Testis (tissue), 3 donors: ENCODE measurements around the gene LRRC1. TPM values are rescaled to one million over a fixed set of nuclear protein-coding genes. Genes with fewer than 3 reads are reported as not detected.

Experiments used
- DNase-seq: peaks from one replicate; pipeline ENCODE4 v3.0.0-alpha.2; 2019
- H3K27ac ChIP-seq, 2 donors: fragments of 200-600 bp; sonication (generic); one replicate each; pipeline ENCODE4 v1.5.1; 2019
- H3K27me3 ChIP-seq: fragments of 200-600 bp; sonication (generic); one replicate; pipeline ENCODE4 v1.5.1; 2019
- H3K36me3 ChIP-seq: fragments of 200-600 bp; sonication (generic); one replicate; pipeline ENCODE4 v1.5.1; 2017; ENCODE audit warnings: low read depth; ENCODE audit errors: missing control alignments
- H3K4me1 ChIP-seq: fragments of 200-600 bp; sonication (generic); one replicate; pipeline ENCODE4 v1.5.1; 2019
- H3K4me3 ChIP-seq, 2 donors: fragments of 200-600 bp; sonication (generic); one replicate each; pipeline ENCODE4 v1.5.1; 2017 to 2019
- H3K9me3 ChIP-seq: fragments of 200-600 bp; sonication (generic); one replicate; pipeline ENCODE4 v1.5.1; 2017
- POLR2A ChIP-seq: fragments of 450-650 bp; IDR thresholded peaks from one replicate; pipeline ENCODE4 v1.6.1; 2017; ENCODE audit warnings: antibody characterized with exemption, mild to moderate bottlenecking, moderate library complexity
- WGBS, 2 donors: methylation state at CpG; one replicate each; pipeline ENCODE4 v1.1.5; 2018; 5-methylcytosine and 5-hydroxymethylcytosine counted together
- intact Hi-C: fragments of 100-400 bp; cut with DNase I; formaldehyde crosslinking; loops from one replicate; pipeline ENCODE4 v1.15.1; 2023; ENCODE audit warnings: low total_unique reads
- polyA plus RNA-seq: library from polyadenylated mRNA; stranded (reverse); fragments of 350-450 nt; fragmentation: Illumina TruSeq; extraction: RNeasy Lipid Tissue Mini Kit (QIAGEN cat#74804); gene quantifications from one replicate; pipeline ENCODE4 v1.2.3, GENCODE V29; 2014; ENCODE audit warnings: low read depth, low replicate concordance; ENCODE audit not compliant: insufficient read depth
- total RNA-seq, 2 donors: library from RNA; depleted of rRNA; stranded (reverse); fragments of >200 nt; gene quantifications; one replicate each; pipeline ENCODE4 v1.2.3, GENCODE V29; 2016
- TF ChIP-seq, protein P1 (sequence below), 3 experiments: fragments of 450-650 bp in 2 of 3; fragments of 200-600 bp in 1 of 3; sonication (generic) in 1 of 3; IDR thresholded peaks; one replicate each; pipeline ENCODE4 v1.5.1; 2016 to 2019; ENCODE audit warnings: antibody characterized with exemption in 3 of 3, mild to moderate bottlenecking in 2 of 3, moderate library complexity in 1 of 3

The LRRC1 gene
- total and polyA plus RNA-seq, 3 donors from 2014 or later: 29.5 to 36.5 (median 34.1) TPM

DNA sequence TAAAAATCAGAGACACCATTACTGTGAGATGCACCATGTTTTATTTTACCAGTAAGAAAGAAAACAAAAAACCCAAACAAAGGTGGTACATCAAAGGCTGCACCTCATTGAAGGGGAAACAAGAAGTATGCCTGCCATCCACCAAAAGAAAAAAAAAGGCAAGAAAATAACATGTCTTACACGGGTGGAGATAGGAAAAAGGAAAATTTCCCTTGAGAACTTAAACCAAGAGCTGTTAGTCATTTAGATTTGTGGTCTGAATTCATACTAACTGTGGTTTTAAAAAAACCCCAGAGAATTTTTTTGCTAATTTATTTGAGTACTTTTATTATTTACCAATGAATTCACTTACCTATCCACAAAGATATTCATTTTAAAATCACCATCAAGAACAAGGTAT is 144.0 kb downstream of the LRRC1 start:
- Histone ChIP-seq H3K27ac (no peak overlapping the region), H3K36me3 (no peaks in the 10 kb centered on the region), H3K4me3 (no peak overlapping the region), H3K4me1 (peaks cover 12% of the 10 kb centered on the region), H3K9me3 (no peaks in the 10 kb centered on the region), H3K27me3 (no peaks in the 10 kb centered on the region)
- TF ChIP-seq, protein P1, sequence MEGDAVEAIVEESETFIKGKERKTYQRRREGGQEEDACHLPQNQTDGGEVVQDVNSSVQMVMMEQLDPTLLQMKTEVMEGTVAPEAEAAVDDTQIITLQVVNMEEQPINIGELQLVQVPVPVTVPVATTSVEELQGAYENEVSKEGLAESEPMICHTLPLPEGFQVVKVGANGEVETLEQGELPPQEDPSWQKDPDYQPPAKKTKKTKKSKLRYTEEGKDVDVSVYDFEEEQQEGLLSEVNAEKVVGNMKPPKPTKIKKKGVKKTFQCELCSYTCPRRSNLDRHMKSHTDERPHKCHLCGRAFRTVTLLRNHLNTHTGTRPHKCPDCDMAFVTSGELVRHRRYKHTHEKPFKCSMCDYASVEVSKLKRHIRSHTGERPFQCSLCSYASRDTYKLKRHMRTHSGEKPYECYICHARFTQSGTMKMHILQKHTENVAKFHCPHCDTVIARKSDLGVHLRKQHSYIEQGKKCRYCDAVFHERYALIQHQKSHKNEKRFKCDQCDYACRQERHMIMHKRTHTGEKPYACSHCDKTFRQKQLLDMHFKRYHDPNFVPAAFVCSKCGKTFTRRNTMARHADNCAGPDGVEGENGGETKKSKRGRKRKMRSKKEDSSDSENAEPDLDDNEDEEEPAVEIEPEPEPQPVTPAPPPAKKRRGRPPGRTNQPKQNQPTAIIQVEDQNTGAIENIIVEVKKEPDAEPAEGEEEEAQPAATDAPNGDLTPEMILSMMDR (IDR thresholded peaks at IDR 0.05): no peak
- no peak for TF ChIP-seq POLR2A
- DNase-seq: no peak
- intact Hi-C loops: no loop called here
- 67 to 77% methylated on average over 1 of the region's 1 CpG for WGBS, 2 donors

- 86 to 89% methylated on average over 3 of the region's 3 CpGs for WGBS, 2 donors
- intact Hi-C loops: no loop called here
- Histone ChIP-seq H3K4me3 (no peak overlapping the region), H3K9me3 (no peaks in the 10 kb centered on the region), H3K36me3 (no peaks in the 10 kb centered on the region), H3K27me3 (no peaks in the 10 kb centered on the region), H3K4me1 (peaks cover 22% of the 10 kb centered on the region), H3K27ac (no peak overlapping the region)
- TF ChIP-seq POLR2A: no peak
- TF ChIP-seq, protein P1 (IDR thresholded peaks at IDR 0.05): peak in 1 of 3 experiments; percentile 4
- DNase-seq: no peak
Measured at GRCh38 chr6:53939830-53940229, 145.0 kb downstream of the LRRC1 start.

- H3K36me3 ChIP-seq: no peaks in the 10 kb centered on the region
- peak; percentile 57 for DNase-seq
- 33 to 40% methylated on average over 2 of the region's 2 CpGs for WGBS, 2 donors
- H3K4me3 ChIP-seq: no peak overlapping the region
- H3K27ac ChIP-seq: peak overlapping the region in 1 of 2 donors; percentile 21
- intact Hi-C loops: no loop called here
- H3K27me3 ChIP-seq: no peaks in the 10 kb centered on the region
- no peak for TF ChIP-seq POLR2A
- TF ChIP-seq, protein P1 (IDR thresholded peaks at IDR 0.05): no peak
- no peaks in the 10 kb centered on the region for H3K9me3 ChIP-seq
- H3K4me1 ChIP-seq: peaks cover 22% of the 10 kb centered on the region
Measured at GRCh38 chr6:53943395-53943794, 148.6 kb downstream of the LRRC1 start.

DNA sequence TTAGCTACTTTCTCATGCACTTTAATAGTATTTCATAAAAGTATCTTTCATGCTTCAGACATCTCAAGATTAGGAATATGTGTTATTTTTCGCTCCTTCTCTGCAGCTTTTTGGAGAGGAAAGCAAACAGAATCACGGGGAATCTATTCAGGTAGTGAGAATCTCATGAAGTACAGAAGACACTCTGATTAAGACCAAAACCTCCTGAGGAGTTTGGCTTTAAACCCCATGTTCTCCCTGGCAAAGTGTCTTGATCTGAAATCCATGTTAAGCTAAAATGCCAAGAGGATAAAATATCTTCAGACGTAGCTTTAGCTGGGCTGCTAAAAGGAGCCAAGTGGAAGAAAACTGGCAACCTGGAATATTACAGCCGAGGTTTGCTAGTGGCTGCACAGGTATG is 149.3 kb downstream of the LRRC1 start:
- Histone ChIP-seq H3K27me3 (no peaks in the 10 kb centered on the region), H3K9me3 (no peaks in the 10 kb centered on the region), H3K36me3 (no peaks in the 10 kb centered on the region), H3K4me1 (peaks cover 22% of the 10 kb centered on the region), H3K4me3 (no peak overlapping the region), H3K27ac (peak overlapping the region in 1 of 2 donors; percentile 21)
- 33 to 41% methylated on average over 4 of the region's 4 CpGs for WGBS, 2 donors
- DNase-seq: no peak
- TF ChIP-seq, protein P1 (IDR thresholded peaks at IDR 0.05): no peak
- TF ChIP-seq POLR2A: no peak
- intact Hi-C loops: no loop called here

- H3K9me3 ChIP-seq: no peaks in the 10 kb centered on the region
- no peaks in the 10 kb centered on the region for H3K36me3 ChIP-seq
- H3K27ac ChIP-seq: peak overlapping the region in 1 of 2 donors; percentile 21
- DNase-seq: peak; percentile 54
- intact Hi-C loops: no loop called here
- peaks cover 22% of the 10 kb centered on the region for H3K4me1 ChIP-seq
- 60 to 74% methylated on average over 5 of the region's 5 CpGs for WGBS, 2 donors
- H3K27me3 ChIP-seq: no peaks in the 10 kb centered on the region
- no peak overlapping the region for H3K4me3 ChIP-seq
- TF ChIP-seq, protein P1 (IDR thresholded peaks at IDR 0.05): no peak
- TF ChIP-seq POLR2A: no peak
Measured at GRCh38 chr6:53944543-53944942, 149.7 kb downstream of the LRRC1 start.
